GM23338 (cell line): ENCODE data around the gene PIK3CB. TPM values are rescaled to one million over a fixed set of nuclear protein-coding genes. Genes with fewer than 3 reads are reported as not detected.

ENCODE experiments used
- ATAC-seq: fragments of 200-7000 bp; cut with Tn5 transposase; 3 replicates; pipeline ENCODE4 v1.9.1; 2020
- DNase-seq: peaks from one replicate; pipeline ENCODE4 v3.0.0-alpha.2; 2015; ENCODE audit warnings: low spot score
- H2AFZ ChIP-seq: fragments of 200-600 bp; sonication (generic); 2 replicates; pipeline ENCODE4 v1.8.0; 2016; ENCODE audit warnings: antibody characterized with exemption, mild to moderate bottlenecking, moderate library complexity
- H3F3A ChIP-seq: fragments of 200-600 bp; sonication (generic); replicated peaks from 2 replicates; pipeline ENCODE4 v1.8.0; 2017; ENCODE audit warnings: antibody characterized with exemption, mixed run types, low read depth
- H3K27ac ChIP-seq: fragments of 200-600 bp; sonication (generic); 2 replicates; pipeline ENCODE4 v1.6.1; 2016; ENCODE audit warnings: low read depth
- H3K27me3 ChIP-seq: fragments of 200-600 bp; sonication (generic); 2 replicates; pipeline ENCODE4 v1.8.0; 2016; ENCODE audit warnings: mild to moderate bottlenecking, mixed run types, moderate library complexity; ENCODE audit not compliant: insufficient read depth
- H3K36me3 ChIP-seq: fragments of 200-600 bp; sonication (generic); 2 replicates; pipeline ENCODE4 v1.8.0; 2016; ENCODE audit warnings: mild to moderate bottlenecking; ENCODE audit not compliant: insufficient read depth
- H3K4me1 ChIP-seq: fragments of 200-600 bp; sonication (generic); 2 replicates; pipeline ENCODE4 v1.8.0; 2016; ENCODE audit warnings: mild to moderate bottlenecking, moderate library complexity; ENCODE audit not compliant: insufficient read depth
- H3K4me2 ChIP-seq: fragments of 200-600 bp; sonication (generic); 2 replicates; pipeline ENCODE4 v1.7.1; 2017; ENCODE audit warnings: mixed run types
- H3K4me3 ChIP-seq: fragments of 200-600 bp; sonication (generic); 2 replicates; pipeline ENCODE4 v1.6.1; 2016; ENCODE audit warnings: mixed run types
- H3K79me2 ChIP-seq: fragments of 200-600 bp; sonication (generic); replicated peaks from 2 replicates; pipeline ENCODE4 v1.8.0; 2017; ENCODE audit warnings: mild to moderate bottlenecking; ENCODE audit not compliant: insufficient read depth
- H3K9me2 ChIP-seq: fragments of 200-600 bp; sonication (generic); 2 replicates; pipeline ENCODE4 v1.8.0; 2017; ENCODE audit not compliant: insufficient read depth
- H4K20me1 ChIP-seq: fragments of 200-600 bp; sonication (generic); replicated peaks from 2 replicates; pipeline ENCODE4 v1.8.0; 2017; ENCODE audit warnings: mild to moderate bottlenecking; ENCODE audit not compliant: insufficient read depth
- H3K27ac Mint-ChIP-seq: 2 replicates; pipeline ENCODE4 v1.8.0; 2020; ENCODE audit warnings: inconsistent platforms, mild to moderate bottlenecking, moderate library complexity, mixed read lengths
- H3K27me3 Mint-ChIP-seq: 3 replicates; pipeline ENCODE4 v1.8.0; 2022; ENCODE audit warnings: low read depth, mild to moderate bottlenecking, moderate library complexity, mixed read lengths, inconsistent platforms; ENCODE audit not compliant: insufficient read depth, poor library complexity
- H3K36me3 Mint-ChIP-seq: 3 replicates; pipeline ENCODE4 v1.8.0; 2021; ENCODE audit warnings: low read depth, mild to moderate bottlenecking, inconsistent platforms, moderate library complexity, mixed read lengths
- H3K4me1 Mint-ChIP-seq: 3 replicates; pipeline ENCODE4 v1.8.0; 2020; ENCODE audit warnings: mild to moderate bottlenecking, inconsistent platforms, mixed read lengths
- H3K4me3 Mint-ChIP-seq: 3 replicates; pipeline ENCODE4 v1.8.0; 2021; ENCODE audit warnings: moderate library complexity, mild to moderate bottlenecking, inconsistent platforms, mixed read lengths
- H3K9me3 Mint-ChIP-seq: 3 replicates; pipeline ENCODE4 v1.8.0; 2020; ENCODE audit warnings: moderate library complexity, mild to moderate bottlenecking, inconsistent platforms, mixed read lengths
- ETS1 ChIP-seq: IDR thresholded peaks from 2 replicates; pipeline ENCODE4 v1.6.1; 2016; ENCODE audit warnings: antibody characterized with exemption
- EZH2 ChIP-seq: fragments of 200-600 bp; sonication (generic); IDR thresholded peaks from one replicate; pipeline ENCODE4 v1.8.0; 2017; ENCODE audit warnings: antibody characterized with exemption, mild to moderate bottlenecking, low read depth; ENCODE audit not compliant: unreplicated experiment
- EZH2phosphoT487 ChIP-seq: fragments of 200-600 bp; sonication (generic); IDR thresholded peaks from one replicate; pipeline ENCODE4 v1.8.1; 2018; ENCODE audit warnings: antibody characterized with exemption; ENCODE audit not compliant: unreplicated experiment
- JUNB ChIP-seq: IDR thresholded peaks from one replicate; pipeline ENCODE4 v1.6.1; 2016; ENCODE audit warnings: antibody characterized with exemption; ENCODE audit not compliant: unreplicated experiment
- NANOG ChIP-seq: IDR thresholded peaks from 2 replicates; pipeline ENCODE4 v1.6.1; 2016; ENCODE audit warnings: antibody characterized with exemption, borderline replicate concordance
- POLR2AphosphoS5 ChIP-seq: IDR thresholded peaks from 2 replicates; pipeline ENCODE4 v1.6.1; 2016; ENCODE audit warnings: antibody characterized with exemption, low read depth
- STAT1 ChIP-seq: IDR thresholded peaks from one replicate; pipeline ENCODE4 v1.6.1; 2016; ENCODE audit warnings: antibody characterized with exemption; ENCODE audit not compliant: unreplicated experiment
- ZNF114 ChIP-seq: fragments of 250-450 bp; sonication (Bioruptor Pico); IDR thresholded peaks from 2 replicates; pipeline ENCODE4 v1.5.0; 2020; ENCODE audit warnings: mild to moderate bottlenecking, moderate library complexity
- polyA plus RNA-seq: library from polyadenylated mRNA; unstranded; fragments of >200 nt; fragmentation: Nextera tagmentation; extraction: Ambion mirVana; gene quantifications from 2 replicates; pipeline ENCODE4 v1.2.1, GENCODE V29; 2016
- total RNA-seq: library from RNA; depleted of rRNA; stranded (reverse); fragments of >200 nt; shearing (Covaris generic); gene quantifications from 2 replicates; pipeline ENCODE4 v1.2.3, GENCODE V29; 2014
- TF ChIP-seq, protein P1 (sequence below): IDR thresholded peaks from one replicate; pipeline ENCODE4 v1.6.1; 2018; ENCODE audit warnings: antibody characterized with exemption; ENCODE audit not compliant: unreplicated experiment

Gene PIK3CB
- total and polyA plus RNA-seq, 2 experiments from 2014 or later = 13.3 to 32.4 TPM

DNA sequence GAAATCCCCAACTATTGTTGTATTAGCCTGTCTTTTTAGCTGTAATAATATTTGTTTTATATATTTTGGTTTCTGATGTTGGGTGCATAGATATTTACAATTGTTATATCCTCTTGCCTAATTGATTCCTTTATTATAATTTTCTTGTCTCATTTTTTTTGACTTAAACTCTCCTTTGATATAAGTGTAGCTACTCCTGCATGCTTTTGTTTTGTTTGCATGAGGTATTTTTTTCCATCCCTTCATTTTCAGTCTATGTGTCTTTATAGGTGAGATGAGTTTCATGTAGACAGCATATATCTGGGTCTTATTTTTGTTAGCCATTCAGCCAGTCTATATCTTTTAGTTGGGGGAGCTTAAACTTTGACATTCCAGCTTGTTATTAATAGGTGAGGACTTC is 188.7 kb downstream of the PIK3CB start (continued):
- TF ChIP-seq ZNF114 (no peak), STAT1 (no peak), ETS1 (no peak), EZH2phosphoT487 (no peak), JUNB (no peak)

DNA sequence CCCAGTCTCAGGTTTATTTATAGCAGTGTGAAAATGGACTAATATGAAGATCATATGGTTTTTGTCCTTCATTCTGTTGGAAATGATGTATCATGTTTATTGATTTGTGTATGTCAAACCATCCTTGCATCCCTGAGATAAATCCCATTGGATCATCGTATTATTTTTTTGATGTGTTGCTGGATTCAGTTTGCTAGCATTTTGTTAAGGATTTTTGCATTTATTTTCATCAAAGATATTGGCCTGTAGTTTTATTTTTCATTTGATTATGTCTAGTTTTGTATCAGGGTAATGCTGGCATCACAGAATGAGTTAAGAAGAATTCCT is 191.8 kb downstream of the PIK3CB start:
- H3K27ac Mint-ChIP-seq = no peak overlapping the region

GRCh38 chr3:138642226-138642926 is 192.4 kb downstream of the PIK3CB start:
- no peak for ATAC-seq

More for the DNA sequence above, 191.8 kb downstream of the PIK3CB start:
- Histone ChIP-seq H3K4me1 (no peaks in the 10 kb centered on the region), H3K27ac (no peak overlapping the region), H4K20me1 (no peaks in the 10 kb centered on the region), H3K27me3 (no peaks in the 10 kb centered on the region), H3K79me2 (no peaks in the 10 kb centered on the region), H3K4me3 (no peak overlapping the region), H3K36me3 (peaks cover 13% of the 10 kb centered on the region; the same call in 1 of the 2 replicates), H3K9me2 (no peaks in the 10 kb centered on the region), H3F3A (no peaks in the 10 kb centered on the region), H2AFZ (no peak overlapping the region), H3K4me2 (no peak overlapping the region)
- TF ChIP-seq ETS1 (no peak), POLR2AphosphoS5 (no peak), NANOG (no peak), JUNB (no peak)
- DNase-seq = no peak
- no peak for ATAC-seq
- Mint-ChIP-seq H3K4me1 (no peaks in the 10 kb centered on the region), H3K36me3 (peaks cover 53% of the 10 kb centered on the region), H3K9me3 (peaks cover 66% of the 10 kb centered on the region), H3K4me3 (no peak overlapping the region), H3K27me3 (peaks cover 11% of the 10 kb centered on the region)

More at GRCh38 chr3:138642226-138642926, 192.4 kb downstream of the PIK3CB start:
- Histone ChIP-seq H3K4me1 (no peaks in the 10 kb centered on the region), H3K4me2 (no peak overlapping the region), H3K27me3 (no peaks in the 10 kb centered on the region), H3K9me2 (no peaks in the 10 kb centered on the region), H3K27ac (no peak overlapping the region), H4K20me1 (no peaks in the 10 kb centered on the region), H3K36me3 (peaks cover 13% of the 10 kb centered on the region; the same call in 1 of the 2 replicates), H3K4me3 (no peak overlapping the region), H3K79me2 (no peaks in the 10 kb centered on the region), H2AFZ (no peak overlapping the region), H3F3A (no peaks in the 10 kb centered on the region)
- H3K27me3 Mint-ChIP-seq = peaks cover 11% of the 10 kb centered on the region
- TF ChIP-seq ETS1 (no peak), ZNF114 (no peak), EZH2 (no peak), JUNB (no peak)
- TF ChIP-seq, protein P1, sequence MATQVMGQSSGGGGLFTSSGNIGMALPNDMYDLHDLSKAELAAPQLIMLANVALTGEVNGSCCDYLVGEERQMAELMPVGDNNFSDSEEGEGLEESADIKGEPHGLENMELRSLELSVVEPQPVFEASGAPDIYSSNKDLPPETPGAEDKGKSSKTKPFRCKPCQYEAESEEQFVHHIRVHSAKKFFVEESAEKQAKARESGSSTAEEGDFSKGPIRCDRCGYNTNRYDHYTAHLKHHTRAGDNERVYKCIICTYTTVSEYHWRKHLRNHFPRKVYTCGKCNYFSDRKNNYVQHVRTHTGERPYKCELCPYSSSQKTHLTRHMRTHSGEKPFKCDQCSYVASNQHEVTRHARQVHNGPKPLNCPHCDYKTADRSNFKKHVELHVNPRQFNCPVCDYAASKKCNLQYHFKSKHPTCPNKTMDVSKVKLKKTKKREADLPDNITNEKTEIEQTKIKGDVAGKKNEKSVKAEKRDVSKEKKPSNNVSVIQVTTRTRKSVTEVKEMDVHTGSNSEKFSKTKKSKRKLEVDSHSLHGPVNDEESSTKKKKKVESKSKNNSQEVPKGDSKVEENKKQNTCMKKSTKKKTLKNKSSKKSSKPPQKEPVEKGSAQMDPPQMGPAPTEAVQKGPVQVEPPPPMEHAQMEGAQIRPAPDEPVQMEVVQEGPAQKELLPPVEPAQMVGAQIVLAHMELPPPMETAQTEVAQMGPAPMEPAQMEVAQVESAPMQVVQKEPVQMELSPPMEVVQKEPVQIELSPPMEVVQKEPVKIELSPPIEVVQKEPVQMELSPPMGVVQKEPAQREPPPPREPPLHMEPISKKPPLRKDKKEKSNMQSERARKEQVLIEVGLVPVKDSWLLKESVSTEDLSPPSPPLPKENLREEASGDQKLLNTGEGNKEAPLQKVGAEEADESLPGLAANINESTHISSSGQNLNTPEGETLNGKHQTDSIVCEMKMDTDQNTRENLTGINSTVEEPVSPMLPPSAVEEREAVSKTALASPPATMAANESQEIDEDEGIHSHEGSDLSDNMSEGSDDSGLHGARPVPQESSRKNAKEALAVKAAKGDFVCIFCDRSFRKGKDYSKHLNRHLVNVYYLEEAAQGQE = no peak
- DNase-seq = no peak
- peaks cover 49% of the 10 kb centered on the region for H3K36me3 Mint-ChIP-seq
- H3K9me3 Mint-ChIP-seq = peaks cover 62% of the 10 kb centered on the region
- H3K27ac Mint-ChIP-seq = no peak overlapping the region
- no peaks in the 10 kb centered on the region for H3K4me1 Mint-ChIP-seq
- H3K4me3 Mint-ChIP-seq = no peak overlapping the region
